HG03469 (cell line): ENCODE data around the gene CDH18.

Source experiments
- ATAC-seq: cut with Tn5 transposase; IDR thresholded peaks from one replicate; pipeline ENCODE4 v1.9.1; 2021; ENCODE audit warnings: mild to moderate bottlenecking, moderate library complexity, moderate number of reproducible peaks; ENCODE audit not compliant: unreplicated experiment

The CDH18 gene

DNA sequence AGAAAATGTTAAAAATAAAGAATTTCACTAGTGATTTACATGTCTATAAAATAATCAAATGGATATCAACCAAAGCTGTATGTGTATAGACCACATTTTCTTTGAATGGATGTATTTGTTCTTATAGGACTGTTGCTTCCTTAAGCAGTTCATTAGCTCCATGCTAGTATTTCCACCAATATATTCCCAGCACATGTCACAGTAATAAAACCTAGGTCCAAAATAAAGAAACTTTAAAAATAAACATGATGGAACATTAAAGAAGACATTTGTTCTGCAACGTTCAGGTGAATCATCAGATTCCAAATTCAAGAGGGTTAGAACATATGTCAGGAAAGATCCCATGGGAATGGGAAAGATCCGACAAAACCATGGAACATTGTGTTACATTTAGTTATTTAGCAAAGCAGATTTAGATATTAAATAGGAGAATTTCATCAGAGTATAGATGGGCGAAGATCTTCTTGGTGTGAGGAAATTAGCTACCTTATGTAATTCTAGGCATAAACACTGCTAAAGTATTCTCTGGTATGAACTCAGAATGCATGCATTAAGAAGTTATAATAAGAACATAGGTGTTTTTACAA, 490.7 kb downstream of the CDH18 start:
- ATAC-seq, result no peak

DNA sequence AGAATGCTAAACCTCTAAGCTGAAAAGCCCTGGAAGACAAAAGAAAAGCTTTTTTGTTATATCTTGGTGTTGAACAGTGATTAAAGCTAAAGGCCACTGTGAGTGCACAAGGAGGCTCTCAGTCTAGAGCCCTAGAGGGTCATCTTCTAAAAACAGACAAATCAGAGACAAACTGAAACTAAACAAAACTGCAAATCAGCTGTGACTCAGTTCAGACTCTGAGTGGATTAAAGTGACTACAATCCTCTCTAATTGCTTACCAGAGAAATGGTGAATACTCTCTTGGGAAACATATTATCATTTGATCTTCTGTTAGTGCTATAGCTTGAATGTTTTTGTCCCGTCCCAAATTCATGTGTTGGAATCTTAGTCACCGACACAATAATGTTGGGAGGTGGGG, 491.9 kb downstream of the CDH18 start:
- ATAC-seq, result no peak

DNA sequence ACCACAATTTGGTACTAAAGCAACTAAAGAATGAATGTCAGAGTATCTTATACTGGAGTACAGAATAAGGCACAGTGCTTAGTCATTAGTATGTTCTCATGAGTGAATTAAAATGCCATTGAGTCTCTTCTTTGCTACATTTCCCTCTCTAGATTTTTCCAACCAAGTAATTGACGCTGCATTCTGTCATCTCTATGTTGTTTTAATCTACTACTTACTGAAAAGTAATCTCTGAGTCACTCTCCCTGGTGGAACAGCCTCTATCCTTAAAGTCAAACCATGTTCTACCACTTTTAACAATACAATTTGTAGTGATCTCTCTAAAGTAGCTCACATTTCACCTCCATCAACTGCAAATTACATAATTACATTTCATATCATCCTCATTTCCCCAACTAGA, 495.1 kb downstream of the CDH18 start:
- no peak for ATAC-seq

DNA sequence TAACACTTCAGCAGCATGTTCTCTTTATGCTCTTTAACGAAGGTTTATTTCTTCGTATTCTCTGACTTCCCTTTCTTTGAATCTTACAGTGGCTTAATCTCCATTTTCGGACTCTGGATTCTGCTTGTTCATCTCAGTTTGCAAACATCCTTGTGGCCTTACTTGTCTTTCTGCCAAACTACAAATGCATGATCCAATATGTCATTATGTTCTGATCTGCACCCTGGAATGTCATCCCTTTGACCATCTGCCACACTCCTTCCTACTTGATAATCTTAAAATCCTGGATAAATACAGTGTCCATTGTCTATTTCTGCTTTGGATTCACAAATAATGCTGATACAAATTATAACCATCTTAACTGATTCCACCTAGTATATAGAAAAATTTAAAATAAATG, 499.2 kb downstream of the CDH18 start:
- ATAC-seq, result no peak

DNA sequence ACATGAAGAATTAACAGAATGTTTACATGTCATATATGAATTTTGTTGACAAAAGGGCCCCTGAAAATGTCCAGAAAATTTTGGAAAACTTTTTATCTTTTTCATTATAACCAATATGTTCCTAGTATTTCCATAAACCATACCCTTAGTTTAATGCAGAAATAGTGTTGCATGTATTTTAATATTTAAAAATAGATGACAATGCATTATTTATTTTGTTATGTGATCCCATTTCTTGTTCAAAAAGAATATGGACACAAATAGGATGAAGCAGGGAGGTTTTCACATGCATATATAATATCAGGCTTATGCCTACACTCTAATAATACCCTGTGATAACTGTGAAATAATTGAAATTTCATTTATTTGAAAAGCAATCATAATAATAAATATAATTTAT, 500.5 kb downstream of the CDH18 start:
- no peak for ATAC-seq

DNA sequence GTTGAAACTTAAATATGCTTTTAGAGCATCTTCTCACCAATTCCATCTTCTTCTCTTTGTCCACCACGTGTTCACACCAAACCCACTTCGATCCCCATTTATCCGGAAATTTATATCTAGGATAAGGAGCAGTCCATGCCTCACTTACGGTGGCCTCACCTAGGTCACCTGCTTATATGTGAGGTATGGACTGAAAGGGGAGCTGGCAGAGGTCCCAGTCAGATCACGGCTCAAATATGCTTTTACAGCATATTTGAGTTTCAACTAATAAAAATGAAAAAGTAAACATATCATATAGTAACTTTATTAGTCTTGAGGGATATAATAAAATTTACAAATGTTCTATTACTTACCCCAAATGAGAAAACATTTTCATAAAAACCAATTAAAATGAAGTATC, 508.4 kb downstream of the CDH18 start:
- no peak for ATAC-seq

DNA sequence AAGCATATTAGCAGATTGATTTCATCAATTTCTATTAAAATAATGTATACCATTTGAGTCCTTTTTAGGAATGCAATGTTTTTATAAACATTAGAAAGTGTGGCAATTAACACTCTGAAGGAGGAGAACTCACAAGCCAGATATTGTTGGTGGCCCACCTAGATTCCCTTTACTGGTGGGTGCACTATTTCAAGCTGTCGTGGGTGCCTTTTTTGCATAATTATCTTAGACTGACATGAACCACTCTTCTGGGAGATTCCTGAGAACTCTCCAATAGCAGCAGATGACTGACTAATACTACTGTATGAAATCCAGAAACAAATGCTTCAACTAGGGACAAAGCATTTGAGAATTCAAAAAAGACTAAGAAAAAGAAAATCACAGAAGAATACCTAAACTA, 526.0 kb downstream of the CDH18 start:
- ATAC-seq, result no peak

DNA sequence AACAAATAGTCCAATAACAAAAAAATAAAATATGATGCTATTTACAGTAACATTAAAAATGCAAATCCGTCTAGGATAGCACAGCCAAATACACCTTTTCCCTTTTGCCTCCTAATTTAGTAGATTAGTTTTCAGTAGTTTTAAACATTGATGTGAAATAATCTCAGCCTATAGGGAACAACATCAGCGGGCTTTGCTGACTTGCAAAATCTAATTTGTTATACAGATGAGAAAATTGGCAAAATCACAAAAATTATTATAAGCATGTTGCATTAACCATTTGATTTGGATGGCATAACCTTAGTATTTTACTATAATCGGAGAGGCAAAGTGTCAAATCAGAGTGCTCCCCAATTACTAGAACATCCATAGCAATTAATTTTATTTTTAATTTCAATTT, 563.5 kb downstream of the CDH18 start:
- no peak for ATAC-seq
